ENCODE data around the gene MMP7. TPM values are rescaled to one million over a fixed set of nuclear protein-coding genes. Genes with fewer than 3 reads are reported as not detected.

MMP7 gene
- polyA plus RNA-seq, 2 donors = 0.10 to 0.42 TPM

DNA sequence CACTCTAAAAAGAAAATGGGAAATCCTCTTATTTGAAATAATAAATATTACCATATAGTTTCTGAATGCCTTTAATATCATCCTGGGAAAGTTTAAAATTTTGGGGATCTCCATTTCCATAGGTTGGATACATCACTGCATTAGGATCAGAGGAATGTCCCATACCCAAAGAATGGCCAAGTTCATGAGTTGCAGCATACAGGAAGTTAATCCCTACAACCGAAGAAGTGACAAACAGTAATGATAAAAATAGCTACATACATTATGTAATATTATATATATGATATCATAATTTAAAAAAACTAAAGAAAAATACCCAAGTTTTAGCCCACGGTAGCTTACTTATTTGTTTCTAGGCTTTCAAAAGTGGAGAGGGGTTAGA lies 7.4 kb downstream of the MMP7 start:
- WGBS, 2 donors = 58 to 61% methylated on average over 2 of the region's 2 CpGs
- H3K4me3 ChIP-seq (ENCODE audit: low read depth in 1 of 2, low read length in 2 of 2) = no peak overlapping the region
- H3K36me3 ChIP-seq (ENCODE audit: control insufficient read depth in 2 of 2, insufficient read depth in 2 of 2, low read length in 1 of 2) = no peaks in the 10 kb centered on the region
- H3K27me3 ChIP-seq (ENCODE audit: control insufficient read depth in 1 of 2, insufficient read depth in 2 of 2, low read length in 2 of 2) = no peaks in the 10 kb centered on the region
- H3K4me1 ChIP-seq (ENCODE audit: control insufficient read depth in 2 of 2, insufficient read depth in 2 of 2, low read length in 1 of 2) = no peaks in the 10 kb centered on the region
- no peaks in the 10 kb centered on the region for H3K9me3 ChIP-seq (ENCODE audit: control insufficient read depth in 2 of 2, insufficient read depth in 1 of 2, low read depth in 1 of 2, low read length in 1 of 2)
- H3K27ac ChIP-seq (ENCODE audit: low read depth in 2 of 2, low read length in 1 of 2) = no peak overlapping the region

- 58 to 72% methylated on average over 5 of the region's 5 CpGs for WGBS, 2 donors
Measured at GRCh38 chr11:102522312-102523188, 8.0 kb downstream of the MMP7 start.

GRCh38 chr11:102521121-102521520 lies 9.4 kb downstream of the MMP7 start:
- Histone ChIP-seq H3K4me1 (ENCODE audit: control insufficient read depth in 2 of 2, insufficient read depth in 2 of 2, low read length in 1 of 2) (no peaks in the 10 kb centered on the region), H3K27ac (ENCODE audit: low read depth in 2 of 2, low read length in 1 of 2) (no peak overlapping the region), H3K4me3 (ENCODE audit: low read depth in 1 of 2, low read length in 2 of 2) (no peak overlapping the region), H3K36me3 (ENCODE audit: control insufficient read depth in 2 of 2, insufficient read depth in 2 of 2, low read length in 1 of 2) (no peaks in the 10 kb centered on the region), H3K9me3 (ENCODE audit: control insufficient read depth in 2 of 2, insufficient read depth in 1 of 2, low read depth in 1 of 2, low read length in 1 of 2) (no peaks in the 10 kb centered on the region), H3K27me3 (ENCODE audit: control insufficient read depth in 1 of 2, insufficient read depth in 2 of 2, low read length in 2 of 2) (no peaks in the 10 kb centered on the region)
- WGBS, 2 donors = 91 to 94% methylated on average over 10 of the region's 10 CpGs

More at GRCh38 chr11:102522312-102523188, 8.0 kb downstream of the MMP7 start:
- Histone ChIP-seq H3K27me3 (ENCODE audit: control insufficient read depth in 1 of 2, insufficient read depth in 2 of 2, low read length in 2 of 2) (no peaks in the 10 kb centered on the region), H3K36me3 (ENCODE audit: control insufficient read depth in 2 of 2, insufficient read depth in 2 of 2, low read length in 1 of 2) (no peaks in the 10 kb centered on the region), H3K9me3 (ENCODE audit: control insufficient read depth in 2 of 2, insufficient read depth in 1 of 2, low read depth in 1 of 2, low read length in 1 of 2) (no peaks in the 10 kb centered on the region), H3K4me3 (ENCODE audit: low read depth in 1 of 2, low read length in 2 of 2) (no peak overlapping the region), H3K4me1 (ENCODE audit: control insufficient read depth in 2 of 2, insufficient read depth in 2 of 2, low read length in 1 of 2) (no peaks in the 10 kb centered on the region), H3K27ac (ENCODE audit: low read depth in 2 of 2, low read length in 1 of 2) (no peak overlapping the region)

GRCh38 chr11:102520514-102520913 lies 10.0 kb downstream of the MMP7 start:
- no peak overlapping the region for H3K27ac ChIP-seq (ENCODE audit: low read depth in 2 of 2, low read length in 1 of 2)
- no peaks in the 10 kb centered on the region for H3K27me3 ChIP-seq (ENCODE audit: control insufficient read depth in 1 of 2, insufficient read depth in 2 of 2, low read length in 2 of 2)
- no peak overlapping the region for H3K4me3 ChIP-seq (ENCODE audit: low read depth in 1 of 2, low read length in 2 of 2)
- no peaks in the 10 kb centered on the region for H3K4me1 ChIP-seq (ENCODE audit: control insufficient read depth in 2 of 2, insufficient read depth in 2 of 2, low read length in 1 of 2)
- no peaks in the 10 kb centered on the region for H3K9me3 ChIP-seq (ENCODE audit: control insufficient read depth in 2 of 2, insufficient read depth in 1 of 2, low read depth in 1 of 2, low read length in 1 of 2)
- H3K36me3 ChIP-seq (ENCODE audit: control insufficient read depth in 2 of 2, insufficient read depth in 2 of 2, low read length in 1 of 2) = no peaks in the 10 kb centered on the region

DNA sequence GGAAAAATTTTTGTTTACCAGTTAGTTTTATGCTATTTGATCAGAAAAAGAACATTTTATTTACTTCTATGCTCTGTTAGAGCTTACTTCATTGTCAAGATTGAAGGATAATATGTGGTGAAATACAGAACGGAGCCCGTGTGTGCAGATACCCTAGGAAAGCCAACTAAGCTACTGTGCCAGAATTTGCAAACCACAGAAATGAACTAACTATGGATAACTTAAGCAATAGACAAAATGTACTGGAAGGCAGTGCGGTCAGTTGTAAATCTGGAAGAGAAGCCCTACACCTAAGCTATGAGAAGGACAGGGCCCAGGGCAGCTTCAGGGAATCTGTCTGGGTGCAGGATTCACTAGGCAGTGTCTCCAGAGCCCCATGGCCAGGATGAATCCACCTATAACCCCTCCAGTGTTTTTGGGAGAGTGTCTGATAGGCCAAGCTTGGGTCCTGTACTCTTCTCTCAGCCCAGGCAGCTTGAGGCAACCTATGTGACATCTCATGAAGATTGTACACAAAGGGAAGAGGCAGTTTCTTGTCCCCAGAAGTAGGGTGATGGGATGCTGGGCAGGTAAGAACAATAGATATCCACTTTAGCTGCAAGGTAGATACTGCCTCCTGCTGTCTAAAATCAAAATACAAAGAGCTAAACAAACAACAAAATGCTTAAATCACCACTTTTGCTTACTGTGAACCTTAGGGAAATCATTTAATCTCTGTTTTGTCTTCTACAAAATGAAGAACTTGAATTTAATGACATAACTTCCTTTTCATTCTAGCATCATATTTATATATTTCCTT lies 12.1 kb downstream of the MMP7 start:
- Histone ChIP-seq H3K4me1 (ENCODE audit: control insufficient read depth in 2 of 2, insufficient read depth in 2 of 2, low read length in 1 of 2) (no peaks in the 10 kb centered on the region), H3K27me3 (ENCODE audit: control insufficient read depth in 1 of 2, insufficient read depth in 2 of 2, low read length in 2 of 2) (no peaks in the 10 kb centered on the region), H3K9me3 (ENCODE audit: control insufficient read depth in 2 of 2, insufficient read depth in 1 of 2, low read depth in 1 of 2, low read length in 1 of 2) (no peaks in the 10 kb centered on the region), H3K36me3 (ENCODE audit: control insufficient read depth in 2 of 2, insufficient read depth in 2 of 2, low read length in 1 of 2) (no peaks in the 10 kb centered on the region), H3K27ac (ENCODE audit: low read depth in 2 of 2, low read length in 1 of 2) (no peak overlapping the region), H3K4me3 (ENCODE audit: low read depth in 1 of 2, low read length in 2 of 2) (no peak overlapping the region)
- 88 to 94% methylated on average over 3 of the region's 3 CpGs for WGBS, 2 donors

- no peak overlapping the region for H3K27ac ChIP-seq (ENCODE audit: low read depth in 2 of 2, low read length in 1 of 2)
- 81 to 90% methylated on average over 3 of the region's 3 CpGs for WGBS, 2 donors
- H3K36me3 ChIP-seq (ENCODE audit: control insufficient read depth in 2 of 2, insufficient read depth in 2 of 2, low read length in 1 of 2) = no peaks in the 10 kb centered on the region
- H3K4me1 ChIP-seq (ENCODE audit: control insufficient read depth in 2 of 2, insufficient read depth in 2 of 2, low read length in 1 of 2) = no peaks in the 10 kb centered on the region
- H3K9me3 ChIP-seq (ENCODE audit: control insufficient read depth in 2 of 2, insufficient read depth in 1 of 2, low read depth in 1 of 2, low read length in 1 of 2) = no peaks in the 10 kb centered on the region
- H3K27me3 ChIP-seq (ENCODE audit: control insufficient read depth in 1 of 2, insufficient read depth in 2 of 2, low read length in 2 of 2) = no peaks in the 10 kb centered on the region
- no peak overlapping the region for H3K4me3 ChIP-seq (ENCODE audit: low read depth in 1 of 2, low read length in 2 of 2)
Measured at GRCh38 chr11:102517670-102518069, 12.9 kb downstream of the MMP7 start.

GRCh38 chr11:102516179-102516578 lies 14.4 kb downstream of the MMP7 start:
- Histone ChIP-seq H3K27me3 (ENCODE audit: control insufficient read depth in 1 of 2, insufficient read depth in 2 of 2, low read length in 2 of 2) (no peaks in the 10 kb centered on the region), H3K9me3 (ENCODE audit: control insufficient read depth in 2 of 2, insufficient read depth in 1 of 2, low read depth in 1 of 2, low read length in 1 of 2) (no peaks in the 10 kb centered on the region), H3K4me1 (ENCODE audit: control insufficient read depth in 2 of 2, insufficient read depth in 2 of 2, low read length in 1 of 2) (no peaks in the 10 kb centered on the region), H3K4me3 (ENCODE audit: low read depth in 1 of 2, low read length in 2 of 2) (no peak overlapping the region), H3K36me3 (ENCODE audit: control insufficient read depth in 2 of 2, insufficient read depth in 2 of 2, low read length in 1 of 2) (no peaks in the 10 kb centered on the region), H3K27ac (ENCODE audit: low read depth in 2 of 2, low read length in 1 of 2) (peak overlapping the region in 1 of 2 donors; percentile 29)
- 62 to 71% methylated on average over 4 of the region's 4 CpGs for WGBS, 2 donors

GRCh38 chr11:102513869-102514268 lies 16.7 kb downstream of the MMP7 start:
- no peak overlapping the region for H3K27ac ChIP-seq (ENCODE audit: low read depth in 2 of 2, low read length in 1 of 2)
- H3K4me1 ChIP-seq (ENCODE audit: control insufficient read depth in 2 of 2, insufficient read depth in 2 of 2, low read length in 1 of 2) = no peaks in the 10 kb centered on the region
- no peaks in the 10 kb centered on the region for H3K9me3 ChIP-seq (ENCODE audit: control insufficient read depth in 2 of 2, insufficient read depth in 1 of 2, low read depth in 1 of 2, low read length in 1 of 2)
- H3K4me3 ChIP-seq (ENCODE audit: low read depth in 1 of 2, low read length in 2 of 2) = no peak overlapping the region
- H3K36me3 ChIP-seq (ENCODE audit: control insufficient read depth in 2 of 2, insufficient read depth in 2 of 2, low read length in 1 of 2) = no peaks in the 10 kb centered on the region
- H3K27me3 ChIP-seq (ENCODE audit: control insufficient read depth in 1 of 2, insufficient read depth in 2 of 2, low read length in 2 of 2) = no peaks in the 10 kb centered on the region
- WGBS, 2 donors = 20 to 40% methylated on average over 3 of the region's 3 CpGs

DNA sequence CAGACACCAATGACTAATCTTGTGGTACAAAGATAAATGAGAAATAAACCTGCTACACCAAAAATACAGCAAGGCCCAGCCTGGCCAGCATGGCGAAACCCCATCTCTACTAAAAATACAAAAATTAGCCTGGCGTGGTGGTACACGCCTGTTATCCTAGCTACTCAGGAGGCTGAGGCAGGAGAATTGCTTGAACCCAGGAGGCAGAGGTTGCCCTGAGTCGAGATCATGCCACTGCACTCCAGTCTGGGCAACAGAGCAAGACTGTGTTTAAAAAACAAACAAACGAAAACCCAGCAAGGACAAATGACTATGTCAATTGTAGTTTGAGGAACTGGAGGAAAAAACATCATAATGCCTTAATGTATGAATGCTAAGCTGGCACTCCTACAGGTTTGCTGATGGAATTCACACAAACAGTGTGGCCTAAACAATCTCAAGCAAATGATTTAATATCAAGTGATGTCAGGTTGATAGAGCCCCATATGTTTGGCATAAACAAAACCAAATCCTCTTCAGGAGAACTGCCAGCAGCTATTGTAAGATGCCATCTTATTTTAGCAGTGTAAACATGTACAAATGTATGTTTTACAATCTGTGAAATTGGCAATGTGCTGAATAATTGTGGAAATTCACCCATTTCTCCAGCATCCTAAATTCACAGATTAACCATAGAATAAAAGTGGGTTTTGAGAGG lies 20.0 kb downstream of the MMP7 start:
- 79 to 82% methylated on average over 5 of the region's 5 CpGs for WGBS, 2 donors
- H3K4me3 ChIP-seq (ENCODE audit: low read depth in 1 of 2, low read length in 2 of 2) = no peak overlapping the region
- H3K4me1 ChIP-seq (ENCODE audit: control insufficient read depth in 2 of 2, insufficient read depth in 2 of 2, low read length in 1 of 2) = no peaks in the 10 kb centered on the region
- no peak overlapping the region for H3K27ac ChIP-seq (ENCODE audit: low read depth in 2 of 2, low read length in 1 of 2)
- no peaks in the 10 kb centered on the region for H3K9me3 ChIP-seq (ENCODE audit: control insufficient read depth in 2 of 2, insufficient read depth in 1 of 2, low read depth in 1 of 2, low read length in 1 of 2)
- H3K27me3 ChIP-seq (ENCODE audit: control insufficient read depth in 1 of 2, insufficient read depth in 2 of 2, low read length in 2 of 2) = no peaks in the 10 kb centered on the region
- H3K36me3 ChIP-seq (ENCODE audit: control insufficient read depth in 2 of 2, insufficient read depth in 2 of 2, low read length in 1 of 2) = no peaks in the 10 kb centered on the region
